Choroid plexus epithelial cell (primary cell): ENCODE measurements around the gene RAI1.

ENCODE experiments used
- DNase-seq: peaks from one replicate; pipeline ENCODE4 v3.0.0-alpha.2; 2010; ENCODE audit warnings: low read depth
- H3K4me3 ChIP-seq: 2 replicates; pipeline ENCODE4 v1.5.1; 2011; ENCODE audit warnings: low read depth, mild to moderate bottlenecking, control low read depth, low read length, moderate library complexity
- CTCF ChIP-seq: conservative IDR thresholded peaks from 2 replicates; pipeline ENCODE4 v1.5.1; 2011; ENCODE audit warnings: low read depth, mild to moderate bottlenecking, control low read depth, inconsistent platforms, low read length, moderate library complexity

Gene RAI1

GRCh38 chr17:17670701-17671305 lies 10.5 kb upstream of the RAI1 start:
- TF ChIP-seq CTCF: no peak
- H3K4me3 ChIP-seq: no peak overlapping the region
- no peak for DNase-seq

- no peak for DNase-seq
- no peak for TF ChIP-seq CTCF
- H3K4me3 ChIP-seq: no peak overlapping the region
Measured at GRCh38 chr17:17671369-17672129, 9.7 kb upstream of the RAI1 start.

DNA sequence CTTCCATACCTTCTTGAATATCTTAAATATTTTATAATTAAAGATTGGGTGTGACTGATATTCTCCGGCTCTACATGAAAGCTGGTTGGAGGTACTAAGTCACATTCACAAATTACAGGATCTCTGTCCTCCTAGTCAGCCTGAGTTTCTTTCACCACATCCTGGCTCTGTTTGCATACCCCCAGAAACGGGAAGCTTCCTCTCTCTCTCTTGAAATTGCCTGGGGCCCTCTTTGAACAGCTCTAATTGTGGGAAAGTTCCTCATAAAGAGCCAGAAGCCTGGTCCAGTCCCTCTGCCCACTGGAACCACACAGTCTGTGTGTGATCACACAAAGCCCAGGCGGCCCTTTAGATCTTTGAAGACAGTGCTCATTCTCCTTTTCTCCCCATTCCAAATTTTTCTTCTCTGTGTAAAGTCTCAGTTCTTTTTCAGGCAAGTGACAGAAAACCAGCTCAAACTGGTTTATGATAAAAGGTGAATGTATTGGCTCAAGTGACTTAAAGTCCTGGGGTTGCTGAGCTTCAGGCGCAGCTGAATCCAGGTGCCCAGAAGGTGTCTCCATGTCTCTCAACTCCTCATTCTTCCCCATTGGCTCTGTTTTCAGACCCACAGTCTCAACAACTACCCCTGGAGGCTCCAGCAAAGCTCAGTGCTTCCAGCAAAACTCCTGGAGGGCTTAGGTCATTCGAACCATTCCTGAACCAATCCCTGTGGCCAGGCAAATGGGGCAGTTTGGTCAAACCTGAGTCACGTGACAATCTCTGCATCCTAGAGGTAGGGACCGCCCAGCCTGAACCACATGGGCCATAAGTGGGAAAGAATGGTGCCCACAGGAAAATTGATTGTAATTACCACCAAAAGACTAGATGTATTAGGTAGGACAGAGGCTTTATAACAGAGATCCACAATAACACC lies 8.5 kb upstream of the RAI1 start:
- H3K4me3 ChIP-seq: no peak overlapping the region
- DNase-seq: no peak
- TF ChIP-seq CTCF: no peak

GRCh38 chr17:17675416-17675815 lies 5.8 kb upstream of the RAI1 start:
- no peak for DNase-seq
- TF ChIP-seq CTCF: no peak

DNA sequence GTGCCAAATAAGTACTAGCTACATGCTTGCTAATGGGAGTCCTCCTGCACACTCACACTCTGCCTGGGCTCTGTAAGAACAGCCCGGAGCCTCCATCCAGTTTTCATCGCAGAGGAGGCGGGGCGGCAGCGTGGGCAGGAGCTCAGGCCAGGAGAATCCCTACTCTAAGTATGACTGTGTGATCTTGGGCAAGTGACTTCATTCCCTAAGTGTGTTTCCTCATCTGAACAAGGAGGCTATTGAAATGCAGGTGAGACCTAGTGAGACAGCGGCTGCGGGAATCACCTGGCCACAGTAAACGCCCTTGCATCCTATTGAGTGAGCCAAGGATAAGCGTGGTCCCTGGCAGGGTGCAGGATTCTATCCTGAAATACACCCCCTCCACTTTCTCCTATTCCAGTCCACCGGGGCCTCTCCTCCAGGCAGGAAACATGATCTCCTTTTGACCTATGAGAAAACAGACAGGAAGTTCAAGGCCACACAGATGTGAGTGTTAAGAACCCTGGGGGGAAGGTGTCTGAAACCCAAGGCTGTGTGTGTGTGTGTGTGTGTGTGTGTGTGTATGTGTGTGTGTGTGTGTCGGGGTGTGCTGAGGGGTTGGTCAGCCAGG lies 5.2 kb upstream of the RAI1 start:
- peak; percentile 39 for DNase-seq
- H3K4me3 ChIP-seq: no peak overlapping the region
- TF ChIP-seq CTCF: no peak

More at GRCh38 chr17:17675416-17675815, 5.8 kb upstream of the RAI1 start:
- no peak overlapping the region for H3K4me3 ChIP-seq

DNA sequence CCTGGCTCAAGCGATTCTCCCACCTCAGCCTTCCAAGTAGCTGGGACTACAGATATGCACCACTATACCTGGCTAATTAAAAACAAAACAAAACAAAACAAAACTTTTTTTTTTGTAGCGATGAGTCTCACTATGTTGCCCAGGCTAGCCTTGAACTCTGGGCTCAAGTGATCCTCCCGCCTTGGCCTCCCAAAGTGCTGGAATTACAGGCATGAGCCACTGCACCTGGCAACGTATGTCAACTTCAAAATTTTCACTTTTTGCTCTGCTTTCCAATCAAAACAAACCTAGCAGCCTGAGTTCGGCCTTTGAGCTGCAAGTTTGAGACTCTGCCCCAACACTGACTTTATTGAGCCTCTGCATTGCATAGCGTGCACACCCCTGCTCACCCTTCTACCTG lies 4.5 kb upstream of the RAI1 start:
- DNase-seq: no peak
- no peak overlapping the region for H3K4me3 ChIP-seq
- no peak for TF ChIP-seq CTCF
